ENCODE results near the gene THEMIS.

- no peak for TF ChIP-seq EZH2 (IDR thresholded peaks at IDR 0.05; ENCODE audit: borderline replicate concordance)
- no peak for TF ChIP-seq CTCF (IDR thresholded peaks at IDR 0.05; ENCODE audit: poor library complexity)
- TF ChIP-seq EZH2phosphoT487 (IDR thresholded peaks at IDR 0.05; ENCODE audit: low read depth, severe bottlenecking, unreplicated experiment): no peak
Measured at GRCh38 chr6:127949251-127949650, 48.4 kb upstream of the THEMIS start.

Data from hepatocyte (in vitro differentiated cells).